HFF-Myc (cell line): Measurements from ENCODE around the gene NUDT3.
A peak's percentile ranks its signal among the peaks of the same experiment; 100 is the strongest.

Experiments
- DNase-seq: peaks from one replicate; pipeline ENCODE4 v3.0.0-alpha.2; 2011; ENCODE audit warnings: low read depth; ENCODE audit errors: extremely low read depth
- H3K4me3 ChIP-seq: replicated peaks from 2 replicates; pipeline ENCODE4 v1.5.1; 2011; ENCODE audit warnings: low read depth, mild to moderate bottlenecking, control low read depth, low read length
- TF ChIP-seq, protein P1 (sequence below): IDR thresholded peaks from 2 replicates; pipeline ENCODE4 v1.5.1; 2012; ENCODE audit warnings: mild to moderate bottlenecking, low read depth, low read length, control low read depth; ENCODE audit errors: missing control alignments

The NUDT3 gene

DNA sequence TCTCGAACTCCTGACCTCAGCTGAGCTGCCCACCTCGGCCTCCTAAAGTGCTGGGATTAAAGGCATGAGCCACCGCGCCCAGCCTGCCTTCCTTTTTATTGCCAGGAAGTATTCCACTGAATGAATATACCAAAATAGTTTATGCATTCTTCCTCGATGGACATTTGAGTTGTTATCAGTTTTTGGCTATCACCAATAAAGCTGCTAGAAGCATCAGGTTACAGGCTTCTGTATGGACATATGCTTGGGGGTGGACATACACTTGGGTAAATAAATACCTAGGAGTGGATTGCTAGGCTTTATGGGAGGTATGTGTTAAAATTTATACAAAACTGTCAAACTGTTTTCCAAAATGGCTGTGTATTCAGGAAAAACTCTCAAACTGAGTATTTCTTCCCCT, 43.4 kb upstream of the NUDT3 start:
- no peak for DNase-seq
- no peak overlapping the region for H3K4me3 ChIP-seq
- TF ChIP-seq, protein P1, sequence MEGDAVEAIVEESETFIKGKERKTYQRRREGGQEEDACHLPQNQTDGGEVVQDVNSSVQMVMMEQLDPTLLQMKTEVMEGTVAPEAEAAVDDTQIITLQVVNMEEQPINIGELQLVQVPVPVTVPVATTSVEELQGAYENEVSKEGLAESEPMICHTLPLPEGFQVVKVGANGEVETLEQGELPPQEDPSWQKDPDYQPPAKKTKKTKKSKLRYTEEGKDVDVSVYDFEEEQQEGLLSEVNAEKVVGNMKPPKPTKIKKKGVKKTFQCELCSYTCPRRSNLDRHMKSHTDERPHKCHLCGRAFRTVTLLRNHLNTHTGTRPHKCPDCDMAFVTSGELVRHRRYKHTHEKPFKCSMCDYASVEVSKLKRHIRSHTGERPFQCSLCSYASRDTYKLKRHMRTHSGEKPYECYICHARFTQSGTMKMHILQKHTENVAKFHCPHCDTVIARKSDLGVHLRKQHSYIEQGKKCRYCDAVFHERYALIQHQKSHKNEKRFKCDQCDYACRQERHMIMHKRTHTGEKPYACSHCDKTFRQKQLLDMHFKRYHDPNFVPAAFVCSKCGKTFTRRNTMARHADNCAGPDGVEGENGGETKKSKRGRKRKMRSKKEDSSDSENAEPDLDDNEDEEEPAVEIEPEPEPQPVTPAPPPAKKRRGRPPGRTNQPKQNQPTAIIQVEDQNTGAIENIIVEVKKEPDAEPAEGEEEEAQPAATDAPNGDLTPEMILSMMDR, result no peak

DNA sequence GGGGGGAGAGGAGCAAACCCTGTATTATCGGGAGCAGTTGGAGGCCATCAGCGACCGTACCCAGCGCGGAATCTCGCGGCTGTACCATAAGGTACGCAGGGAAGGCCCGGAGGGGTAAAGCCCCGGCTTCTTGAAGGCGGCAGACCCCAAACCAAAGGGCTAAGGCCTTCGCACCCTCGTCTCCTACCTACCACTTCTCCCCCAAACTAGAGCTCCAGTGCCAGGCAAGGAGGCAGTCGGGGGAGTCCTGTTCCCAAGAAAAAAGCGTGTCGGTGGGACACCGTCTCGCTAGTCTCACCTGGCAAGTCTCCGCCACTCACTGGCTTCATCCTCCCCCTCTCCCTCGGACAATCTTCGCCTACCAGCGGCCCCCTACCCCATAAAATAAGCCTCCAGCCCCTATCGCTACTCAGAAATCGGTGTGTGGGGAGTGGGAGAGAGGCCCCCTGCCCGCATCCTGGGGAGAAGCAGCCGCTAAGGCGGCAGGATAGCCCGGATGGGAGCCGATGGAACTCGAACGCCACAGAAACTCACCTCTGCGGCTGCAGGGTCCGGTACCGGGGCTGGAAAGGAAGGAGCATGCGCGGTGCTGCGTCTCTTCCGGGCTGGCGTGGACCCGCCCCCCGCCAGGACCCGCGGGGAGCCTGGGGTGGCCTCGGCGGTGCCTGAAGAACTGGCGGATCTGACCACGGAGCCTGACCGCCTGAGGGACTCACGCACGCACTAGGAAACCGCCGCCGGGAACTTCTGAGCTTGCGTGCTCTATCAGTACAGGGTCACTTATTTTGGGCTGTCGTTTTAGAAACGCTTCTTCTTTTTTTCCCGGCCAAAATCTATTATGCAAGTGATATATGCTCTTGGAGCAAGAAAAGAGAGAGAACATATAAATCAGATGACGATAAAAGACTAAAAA, 33.3 kb upstream of the NUDT3 start, which contains the start of gene RPS10:
Gene RPS10, minus strand, starts transcription at position 572 of the 913 bp plus-strand sequence. CDS start 848 bp downstream, outside the sequence.
- TF ChIP-seq, protein P1, result no peak
- peak within 1 kb of the TSS; percentile 98 for H3K4me3 ChIP-seq
- DNase-seq, result peak; percentile 76

DNA sequence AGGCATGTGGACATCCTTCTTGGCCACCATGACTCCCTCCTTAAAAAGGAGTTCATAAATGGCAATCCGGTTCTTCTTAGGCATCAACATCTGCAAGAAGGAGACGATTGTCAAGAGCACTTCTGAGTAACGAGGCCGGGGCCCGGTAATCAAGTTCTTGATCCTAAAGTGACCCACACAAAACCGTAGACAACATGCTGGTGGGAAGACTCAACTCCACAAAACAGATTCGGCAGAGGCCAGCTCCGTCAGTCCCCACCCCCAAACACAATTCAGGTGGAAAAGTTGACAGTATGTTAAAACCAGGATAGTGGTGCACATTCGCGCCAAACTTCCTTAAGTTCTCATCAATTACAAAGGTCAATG, 32.6 kb upstream of the NUDT3 start:
- no peak for DNase-seq
- TF ChIP-seq, protein P1, result no peak

DNA sequence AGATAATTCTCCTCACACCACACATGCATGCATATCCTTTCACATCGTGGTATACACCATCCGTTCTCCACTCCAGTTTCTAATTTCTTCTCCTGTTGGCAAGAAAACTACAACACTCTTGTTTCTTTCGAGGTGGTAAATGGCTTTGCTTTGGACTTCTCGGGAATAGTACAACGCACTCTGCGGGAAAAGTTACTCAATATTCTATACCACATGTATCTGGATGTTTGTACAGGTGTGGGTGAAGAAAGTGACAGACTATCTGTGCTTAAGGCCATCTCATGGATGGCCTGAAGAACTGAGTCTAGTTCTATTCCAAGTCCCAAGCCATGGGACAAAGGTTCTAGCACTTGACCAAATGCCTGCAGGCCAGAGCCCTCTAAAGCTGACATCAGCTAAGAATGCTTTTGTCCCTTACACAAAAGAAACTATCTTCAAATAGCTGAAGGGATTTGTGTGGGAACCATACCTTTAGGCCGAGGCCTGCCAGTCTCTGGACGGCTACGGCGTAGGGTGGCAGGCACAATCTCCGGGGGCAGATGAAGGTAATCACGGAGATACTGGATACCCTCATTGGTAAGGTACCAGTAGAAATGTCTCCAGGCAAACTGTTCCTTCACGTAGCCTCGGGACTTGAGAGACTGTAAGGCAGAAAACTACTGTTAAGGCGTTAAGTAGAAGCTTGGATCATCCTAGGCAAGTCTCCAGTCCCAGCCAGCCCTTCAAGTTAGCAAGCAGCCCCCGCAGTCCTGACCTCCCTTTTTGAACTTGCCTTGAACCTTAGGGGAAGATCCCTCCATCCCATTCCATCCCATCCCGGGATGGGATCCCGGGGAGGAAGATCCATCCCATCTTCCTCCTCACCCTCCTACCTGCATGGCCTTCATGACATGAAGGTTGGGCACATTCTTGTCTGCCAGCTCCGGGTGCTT, 32.0 kb upstream of the NUDT3 start:
- no peak for DNase-seq
- H3K4me3 ChIP-seq, result peak overlapping the region; percentile 98
- TF ChIP-seq, protein P1, result no peak

More for the DNA sequence above, 32.6 kb upstream of the NUDT3 start:
- peak overlapping the region; percentile 98 for H3K4me3 ChIP-seq

DNA sequence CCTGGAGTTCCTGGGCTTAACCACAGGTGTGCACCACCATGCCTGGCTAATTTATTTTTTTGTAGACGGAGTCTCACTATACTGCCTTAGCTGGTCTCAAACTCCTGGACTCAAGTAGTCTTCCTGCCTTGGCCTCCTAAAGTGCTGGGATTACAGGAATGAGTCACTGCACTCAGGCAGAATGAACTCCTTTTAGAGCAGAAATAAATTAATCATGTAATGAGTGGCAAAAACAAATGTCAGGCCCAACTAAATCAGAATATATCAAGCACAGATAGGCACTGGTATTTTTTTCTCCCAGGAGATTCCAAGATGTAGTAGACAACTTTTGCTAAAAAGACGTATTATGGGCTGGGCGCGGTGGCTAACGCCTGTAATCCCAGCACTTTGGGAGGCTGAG, 30.8 kb upstream of the NUDT3 start:
- no peak for DNase-seq
- TF ChIP-seq, protein P1, result no peak
- peak overlapping the region; percentile 98 for H3K4me3 ChIP-seq

DNA sequence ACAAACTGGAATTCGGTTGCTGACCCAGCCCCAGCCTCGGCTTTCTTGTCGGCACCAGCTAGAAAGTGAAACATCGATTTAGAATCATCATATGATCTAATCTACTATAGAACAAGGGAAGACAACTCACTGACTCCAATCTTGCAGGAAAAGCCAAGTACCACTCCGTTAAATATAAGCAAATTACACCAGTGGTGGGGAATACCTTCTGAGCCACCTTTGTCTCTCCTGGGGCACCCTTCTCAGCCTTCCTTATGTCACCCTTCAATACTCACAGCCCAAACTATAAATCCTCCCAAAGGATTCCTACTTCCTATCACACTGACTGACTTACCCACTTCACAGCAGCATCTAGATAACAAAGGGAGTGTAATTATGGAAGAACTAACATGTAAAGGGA, 25.9 kb upstream of the NUDT3 start:
- DNase-seq, result no peak
- TF ChIP-seq, protein P1, result no peak
- H3K4me3 ChIP-seq, result no peak overlapping the region
